GF-D8 (cell line): ENCODE results near the gene SLC38A10.
A peak's percentile ranks its signal among the peaks of the same experiment; 100 is the strongest.

Experiments
- DNase-seq: peaks from one replicate; lab custom pipeline; 2025; lab: John Stamatoyannopoulos, UW

SLC38A10 gene

GRCh38 chr17:81295031-81295675, at the start of gene SLC38A10:
TSS of gene SLC38A10 (minus strand) at chr17:81295307. CDS start at chr17:81294921, 386 bp downstream.
- peak; percentile 65 for DNase-seq

GRCh38 chr17:81342269-81343070, 47.4 kb upstream of the SLC38A10 start:
- no peak for DNase-seq

GRCh38 chr17:81341516-81342268, 46.6 kb upstream of the SLC38A10 start:
- DNase-seq: no peak

- DNase-seq: no peak
Observed at GRCh38 chr17:81340607-81341515, 45.8 kb upstream of the SLC38A10 start.

- no peak for DNase-seq
Observed at GRCh38 chr17:81339534-81340296, 44.6 kb upstream of the SLC38A10 start.

- DNase-seq: no peak
Observed at GRCh38 chr17:81339191-81339533, 44.1 kb upstream of the SLC38A10 start.

GRCh38 chr17:81338274-81339190, 43.4 kb upstream of the SLC38A10 start:
- no peak for DNase-seq

- no peak for DNase-seq
Observed at GRCh38 chr17:81337476-81337879, 42.4 kb upstream of the SLC38A10 start.

- no peak for DNase-seq
Observed at GRCh38 chr17:81336930-81337325, 41.8 kb upstream of the SLC38A10 start.

- DNase-seq: no peak
Observed at GRCh38 chr17:81336296-81336929, 41.3 kb upstream of the SLC38A10 start.

GRCh38 chr17:81335773-81336157, 40.7 kb upstream of the SLC38A10 start:
- no peak for DNase-seq

- no peak for DNase-seq
Observed at GRCh38 chr17:81334987-81335772, 40.1 kb upstream of the SLC38A10 start.

GRCh38 chr17:81334391-81334901, 39.3 kb upstream of the SLC38A10 start:
- DNase-seq: no peak

- no peak for DNase-seq
Observed at GRCh38 chr17:81333616-81334368, 38.7 kb upstream of the SLC38A10 start.

- DNase-seq: no peak
Observed at GRCh38 chr17:81332914-81333528, 37.9 kb upstream of the SLC38A10 start.

- DNase-seq: no peak
Observed at GRCh38 chr17:81332118-81332834, 37.2 kb upstream of the SLC38A10 start.
